Kidney (tissue), 14 donors: ENCODE data around the gene HPX. TPM values are rescaled to one million over a fixed set of nuclear protein-coding genes. Genes with fewer than 3 reads are reported as not detected.

Source experiments
- DNase-seq, 5 donors: peaks; one replicate each; pipeline ENCODE4 v3.0.0-alpha.2; 2013 to 2020
- FAIRE-seq: peaks from 2 replicates; lab custom pipeline; 2012; peaks lifted over from hg19 to GRCh38; lab: Jason Lieb, UNC
- H3K27ac ChIP-seq, 2 donors: one replicate each; pipeline ENCODE4 v1.7.0; 2013; ENCODE audit warnings: low read depth in 2 of 2, low read length in 2 of 2, inconsistent platforms in 1 of 2
- H3K27me3 ChIP-seq: one replicate; pipeline ENCODE4 v1.7.1; 2013; ENCODE audit warnings: low read length, inconsistent platforms; ENCODE audit not compliant: control insufficient read depth, insufficient read depth
- H3K36me3 ChIP-seq, 3 donors: one replicate each; pipeline versions ENCODE4 v1.7.0 to v1.7.1; 2013; ENCODE audit warnings: low read length in 3 of 3, control low read depth in 1 of 3, inconsistent platforms in 1 of 3; ENCODE audit not compliant: insufficient read depth in 3 of 3, control insufficient read depth in 2 of 3
- H3K4me1 ChIP-seq, 3 donors: one replicate each; pipeline versions ENCODE4 v1.7.0 to v1.7.1; 2013; ENCODE audit warnings: low read length in 3 of 3, inconsistent platforms in 1 of 3, low read depth in 1 of 3; ENCODE audit not compliant: control insufficient read depth in 2 of 3, insufficient read depth in 2 of 3
- H3K4me3 ChIP-seq, 3 donors: one replicate each; pipeline versions ENCODE4 v1.7.0 to v1.8.1; 2013; ENCODE audit warnings: low read length in 3 of 3, control low read depth in 1 of 3, inconsistent platforms in 1 of 3
- H3K9ac ChIP-seq, 3 donors: one replicate each; pipeline versions ENCODE4 v1.7.0 to v1.7.1; 2013; ENCODE audit warnings: low read length in 3 of 3, control low read depth in 1 of 3, inconsistent platforms in 1 of 3
- H3K9me3 ChIP-seq, 3 donors: one replicate each; pipeline versions ENCODE4 v1.7.0 to v1.7.1; 2013; ENCODE audit warnings: low read length in 3 of 3, control low read depth in 1 of 3, inconsistent platforms in 1 of 3; ENCODE audit not compliant: control insufficient read depth in 2 of 3, insufficient read depth in 1 of 3
- intact Hi-C: fragments of 100-400 bp; cut with DNase I; formaldehyde crosslinking; loops from one replicate; pipeline ENCODE4 v1.11.1; 2022
- polyA plus RNA-seq: library from polyadenylated mRNA; stranded (reverse); fragments of 350-450 nt; fragmentation: Illumina TruSeq; extraction: RNeasy Lipid Tissue Mini Kit (QIAGEN cat#74804); gene quantifications from one replicate; pipeline ENCODE4 v1.2.3, GENCODE V29; 2014; ENCODE audit warnings: low read depth, low replicate concordance; ENCODE audit not compliant: insufficient read depth
- total RNA-seq: library from RNA; stranded (reverse); fragmentation: NEBNext Ultra II Directional; extraction: Animal tissue kit (Norgen Biotek cat#: 25700); gene quantifications from one replicate; pipeline ENCODE4 v1.2.1, GENCODE V29; 2021
- TF ChIP-seq, protein P1 (sequence below): IDR thresholded peaks from 3 replicates; pipeline ENCODE4 v1.5.1; 2012; ENCODE audit warnings: mild to moderate bottlenecking, moderate library complexity, borderline replicate concordance; ENCODE audit not compliant: insufficient read depth; ENCODE audit errors: extremely low read depth
- donor health status: control.
- donor health status: control.
- donor health status: control.
- donor health status: control.
- donor health status: control.
- donor health status: DM: yes; HTN: yes; CAD: no.
- donor health status: Normal renal cell carcinoma (clear cell type).

Gene HPX
- total and polyA plus RNA-seq, 2 donors from 2014 or later, result 0.88 to 1.3 TPM

DNA sequence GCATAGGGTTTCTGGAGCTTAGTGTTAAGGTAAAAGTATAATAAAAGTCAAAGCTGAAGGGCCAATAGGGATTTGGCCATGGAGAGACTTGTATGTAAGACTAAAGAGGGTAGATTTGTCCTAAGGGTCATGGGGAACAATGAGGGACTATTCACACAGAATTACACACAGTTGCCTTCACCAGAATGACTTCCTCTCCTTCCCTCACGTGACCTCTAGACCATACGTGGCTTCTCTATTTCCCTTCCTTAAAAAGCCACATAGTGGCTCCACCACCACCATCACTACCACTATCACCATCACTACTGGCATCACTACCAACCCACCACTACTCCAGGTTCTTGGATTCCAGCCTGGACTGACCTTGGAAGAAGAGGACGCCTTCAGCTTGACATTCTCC, 2.8 kb downstream of the HPX start:
- no peak for FAIRE-seq
- TF ChIP-seq, protein P1, sequence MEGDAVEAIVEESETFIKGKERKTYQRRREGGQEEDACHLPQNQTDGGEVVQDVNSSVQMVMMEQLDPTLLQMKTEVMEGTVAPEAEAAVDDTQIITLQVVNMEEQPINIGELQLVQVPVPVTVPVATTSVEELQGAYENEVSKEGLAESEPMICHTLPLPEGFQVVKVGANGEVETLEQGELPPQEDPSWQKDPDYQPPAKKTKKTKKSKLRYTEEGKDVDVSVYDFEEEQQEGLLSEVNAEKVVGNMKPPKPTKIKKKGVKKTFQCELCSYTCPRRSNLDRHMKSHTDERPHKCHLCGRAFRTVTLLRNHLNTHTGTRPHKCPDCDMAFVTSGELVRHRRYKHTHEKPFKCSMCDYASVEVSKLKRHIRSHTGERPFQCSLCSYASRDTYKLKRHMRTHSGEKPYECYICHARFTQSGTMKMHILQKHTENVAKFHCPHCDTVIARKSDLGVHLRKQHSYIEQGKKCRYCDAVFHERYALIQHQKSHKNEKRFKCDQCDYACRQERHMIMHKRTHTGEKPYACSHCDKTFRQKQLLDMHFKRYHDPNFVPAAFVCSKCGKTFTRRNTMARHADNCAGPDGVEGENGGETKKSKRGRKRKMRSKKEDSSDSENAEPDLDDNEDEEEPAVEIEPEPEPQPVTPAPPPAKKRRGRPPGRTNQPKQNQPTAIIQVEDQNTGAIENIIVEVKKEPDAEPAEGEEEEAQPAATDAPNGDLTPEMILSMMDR, result no peak
- no peaks in the 10 kb centered on the region for H3K36me3 ChIP-seq
- H3K27ac ChIP-seq, result no peak overlapping the region
- intact Hi-C loops, result no loop called here
- H3K9me3 ChIP-seq, result no peaks in the 10 kb centered on the region
- H3K4me1 ChIP-seq, result peaks cover 0 to 1% (median 0%) of the 10 kb centered on the region in 3 donors
- H3K9ac ChIP-seq, result no peak overlapping the region
- DNase-seq, result no peak
- H3K4me3 ChIP-seq, result no peak overlapping the region
- no peaks in the 10 kb centered on the region for H3K27me3 ChIP-seq

DNA sequence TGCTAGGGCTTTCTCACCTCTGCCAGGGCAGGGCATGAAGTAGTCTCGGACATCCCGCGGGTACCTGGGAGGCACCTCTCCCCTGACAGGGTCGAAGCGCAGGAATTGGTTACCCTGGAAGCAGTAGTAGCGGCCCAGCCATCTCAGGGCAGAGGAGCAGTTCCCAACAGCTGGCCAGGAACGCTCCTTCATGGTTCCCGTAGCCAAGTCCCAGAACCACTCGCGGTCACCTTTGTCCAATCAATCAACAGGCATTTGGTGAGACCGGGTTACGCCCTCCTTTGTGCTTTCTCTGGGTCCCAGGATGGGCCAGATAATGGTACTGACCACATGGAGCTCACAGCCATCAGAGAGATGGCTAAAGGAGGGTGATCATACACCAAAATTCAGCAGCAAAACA, 3.4 kb downstream of the HPX start:
- Histone ChIP-seq H3K27ac (no peak overlapping the region), H3K4me3 (no peak overlapping the region), H3K9ac (no peak overlapping the region), H3K4me1 (no peaks in the 10 kb centered on the region), H3K9me3 (no peaks in the 10 kb centered on the region), H3K27me3 (no peaks in the 10 kb centered on the region), H3K36me3 (no peaks in the 10 kb centered on the region)
- intact Hi-C loops, result no loop called here
- DNase-seq, result no peak
- no peak for FAIRE-seq
- TF ChIP-seq, protein P1, result no peak

DNA sequence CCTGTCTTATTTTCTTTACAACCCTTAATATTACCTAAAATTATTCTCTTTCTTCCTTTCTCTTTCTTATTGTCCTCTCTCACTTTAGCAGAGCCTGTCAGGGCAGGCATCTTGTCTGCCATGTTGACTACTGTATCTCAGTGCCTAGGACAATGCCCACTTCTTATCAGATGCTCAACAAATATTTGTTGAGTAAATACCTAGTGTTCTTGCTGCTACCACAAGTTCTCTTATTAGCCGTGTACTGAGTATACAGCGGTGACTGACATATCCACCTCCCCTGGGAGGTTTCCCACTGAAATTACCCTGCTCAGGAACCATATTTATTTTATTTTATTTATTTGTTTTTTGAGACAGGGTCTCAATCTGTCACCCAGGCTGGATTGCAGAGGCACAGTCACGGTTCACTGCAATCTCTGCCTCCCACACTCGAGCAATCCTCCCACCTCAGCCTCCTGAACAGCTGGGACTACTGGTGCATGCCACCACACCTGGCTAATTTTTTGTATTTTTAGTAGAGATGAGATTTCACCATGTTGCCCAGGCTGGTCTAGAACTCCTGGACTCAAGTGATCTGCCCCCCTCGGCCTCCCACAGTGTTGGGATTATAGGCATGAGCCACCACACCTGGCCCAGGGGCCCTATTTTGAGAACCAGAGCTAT, 6.7 kb downstream of the HPX start:
- H3K27me3 ChIP-seq, result no peaks in the 10 kb centered on the region
- intact Hi-C loops, result no loop called here
- no peaks in the 10 kb centered on the region for H3K4me1 ChIP-seq
- TF ChIP-seq, protein P1, result no peak
- H3K27ac ChIP-seq, result no peak overlapping the region
- no peaks in the 10 kb centered on the region for H3K9me3 ChIP-seq
- no peak for FAIRE-seq
- H3K4me3 ChIP-seq, result no peak overlapping the region
- H3K9ac ChIP-seq, result no peak overlapping the region
- H3K36me3 ChIP-seq, result no peaks in the 10 kb centered on the region
- DNase-seq, result no peak

DNA sequence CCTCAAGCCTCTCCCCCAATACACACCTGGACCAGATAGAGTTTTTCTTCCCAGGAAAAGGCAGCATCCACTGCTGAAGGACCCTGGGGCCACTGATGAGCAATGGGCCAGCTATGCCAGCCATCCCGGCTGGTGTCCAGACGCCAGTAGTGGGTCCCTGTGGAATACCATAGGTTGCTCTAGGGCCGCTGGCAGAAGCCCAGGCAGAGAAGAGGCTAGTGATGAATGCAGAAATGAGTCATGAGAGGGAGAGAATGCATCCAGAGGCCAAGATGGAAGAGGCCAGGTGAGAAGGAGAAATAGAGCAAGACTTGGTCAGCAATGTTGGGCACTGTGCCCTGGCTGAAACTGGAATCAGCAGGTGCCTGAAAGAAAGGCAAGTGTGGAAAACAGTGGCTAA, 8.9 kb downstream of the HPX start:
- TF ChIP-seq, protein P1, result no peak
- no peak overlapping the region for H3K4me3 ChIP-seq
- intact Hi-C loops, result no loop called here
- H3K36me3 ChIP-seq, result no peaks in the 10 kb centered on the region
- H3K27me3 ChIP-seq, result no peaks in the 10 kb centered on the region
- no peaks in the 10 kb centered on the region for H3K4me1 ChIP-seq
- H3K9ac ChIP-seq, result no peak overlapping the region
- FAIRE-seq (no peak), DNase-seq (no peak)
- no peak overlapping the region for H3K27ac ChIP-seq
- H3K9me3 ChIP-seq, result no peaks in the 10 kb centered on the region
